Activated CD4-positive, CD25-positive, alpha-beta regulatory T cell (primary cell): Measurements from ENCODE around the gene DHRS4.
A peak's percentile ranks its signal among the peaks of the same experiment; 100 is the strongest.
"Not testable (repeated sequence)": the region's sequence is repeated elsewhere in the genome, so short reads cannot be mapped to it uniquely, and the experiment has no call there.

Experiments
- DNase-seq, 4 experiments: peaks; one replicate each; lab custom pipeline; 2025; lab: John Stamatoyannopoulos, UW

Gene DHRS4

GRCh38 chr14:23984891-23985602 is 31.5 kb downstream of the DHRS4 start:
- no peak for DNase-seq

- not testable (repeated sequence) for DNase-seq
Measured at GRCh38 chr14:23988223-23988606, 34.6 kb downstream of the DHRS4 start.

- DNase-seq, result peak; percentile 41 to 54 (median 48)
Measured at GRCh38 chr14:23988607-23989363, 35.2 kb downstream of the DHRS4 start, which contains the start of gene DHRS4L2. TSS of gene DHRS4L2 (plus strand) at chr14:23988929. CDS start at chr14:23988948, 19 bp downstream.

GRCh38 chr14:23989734-23990445 is 36.3 kb downstream of the DHRS4 start:
- not testable (repeated sequence) for DNase-seq

- DNase-seq, result not testable (repeated sequence)
Measured at GRCh38 chr14:23990961-23991360, 37.4 kb downstream of the DHRS4 start.

GRCh38 chr14:23993042-23993441 is 39.5 kb downstream of the DHRS4 start:
- DNase-seq, result not testable (repeated sequence)

GRCh38 chr14:23996009-23996408 is 42.4 kb downstream of the DHRS4 start:
- DNase-seq, result not testable (repeated sequence)

- not testable (repeated sequence) for DNase-seq
Measured at GRCh38 chr14:23996825-23997224, 43.3 kb downstream of the DHRS4 start.

- not testable (repeated sequence) for DNase-seq
Measured at GRCh38 chr14:23999640-24000039, 46.1 kb downstream of the DHRS4 start.

- not testable (repeated sequence) for DNase-seq
Measured at GRCh38 chr14:24001078-24001477, 47.5 kb downstream of the DHRS4 start.

GRCh38 chr14:24001679-24002078 is 48.1 kb downstream of the DHRS4 start:
- DNase-seq, result not testable (repeated sequence)

GRCh38 chr14:24006471-24006816 is 52.9 kb downstream of the DHRS4 start:
- not testable (repeated sequence) for DNase-seq

- peak; percentile 8 to 40 (median 28) for DNase-seq
Measured at GRCh38 chr14:24006817-24007652, 53.5 kb downstream of the DHRS4 start.

GRCh38 chr14:24011051-24011450 is 57.5 kb downstream of the DHRS4 start:
- DNase-seq, result no peak

GRCh38 chr14:24012726-24013273 is 59.2 kb downstream of the DHRS4 start:
- not testable (repeated sequence) for DNase-seq

- peak in 1 of 4 experiments; percentile 13 for DNase-seq
Measured at GRCh38 chr14:24013654-24014514, 60.3 kb downstream of the DHRS4 start.

GRCh38 chr14:24015745-24016144 is 62.2 kb downstream of the DHRS4 start:
- not testable (repeated sequence) for DNase-seq
